NOMO-1 (cell line): Measurements from ENCODE around the gene SPG21.
A peak's percentile ranks its signal among the peaks of the same experiment; 100 is the strongest.

Experiments used
- DNase-seq, 2 experiments: peaks; one replicate each; lab custom pipeline; 2025; ENCODE audit not compliant: unreplicated experiment in 2 of 2; lab: John Stamatoyannopoulos, UW

SPG21 gene

DNA sequence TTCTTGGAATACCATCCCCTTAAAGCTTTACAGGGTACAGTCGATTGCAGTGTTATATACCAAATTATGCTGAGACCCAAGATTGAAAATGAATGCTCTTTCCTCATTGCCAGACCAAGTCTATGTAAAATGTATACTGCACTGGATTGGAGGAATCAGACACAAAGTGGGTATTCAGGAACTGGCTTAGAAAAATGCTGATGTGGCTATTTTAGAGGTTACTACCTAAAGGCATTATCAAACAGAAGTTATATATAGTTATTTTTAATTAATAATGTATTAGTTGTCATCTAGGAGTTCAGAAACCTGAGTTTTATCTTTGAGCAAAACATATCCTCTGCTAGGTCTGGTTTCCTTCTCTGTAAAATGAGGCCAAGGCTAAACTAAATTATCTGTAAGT lies 3.6 kb upstream of the SPG21 start:
- DNase-seq: no peak

DNA sequence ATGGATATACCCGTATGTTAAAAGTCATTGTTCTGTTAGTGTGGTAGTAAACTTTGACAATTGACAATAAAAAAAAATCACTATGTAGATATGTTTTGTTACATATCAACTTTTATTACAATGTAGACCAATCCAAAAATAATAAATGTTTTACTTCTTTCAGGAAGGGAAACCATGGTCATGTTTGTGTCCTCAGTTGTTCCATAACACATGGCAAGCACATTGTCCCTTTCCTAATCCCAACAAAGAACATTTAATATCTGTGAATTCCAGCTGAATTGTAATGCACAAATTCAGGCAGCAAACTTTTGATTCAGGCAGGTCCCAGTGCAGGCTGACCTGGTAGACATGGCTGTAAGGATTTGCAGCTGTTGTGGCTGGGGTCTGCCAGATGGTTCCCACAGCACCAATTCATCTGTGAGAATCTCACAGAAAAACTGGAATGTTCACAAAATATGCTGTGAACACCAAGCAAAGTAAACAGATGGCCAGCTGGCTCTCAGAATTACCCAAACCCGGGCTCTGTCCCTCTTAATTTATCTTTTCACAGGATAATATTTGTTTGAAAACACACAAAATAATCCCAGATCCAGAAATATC lies 1.9 kb upstream of the SPG21 start:
- DNase-seq: no peak

- DNase-seq: no peak
Observed at GRCh38 chr15:64990168-64990470, 405 bp upstream of the SPG21 start.

GRCh38 chr15:64987136-64987535 lies 2.6 kb downstream of the SPG21 start:
- DNase-seq: no peak

GRCh38 chr15:64985366-64986033 lies 4.2 kb downstream of the SPG21 start:
- DNase-seq: peak; percentile 71 to 85

- DNase-seq: no peak
Observed at GRCh38 chr15:64982472-64982871, 7.2 kb downstream of the SPG21 start.

- DNase-seq: no peak
Observed at GRCh38 chr15:64981812-64982431, 7.8 kb downstream of the SPG21 start.

DNA sequence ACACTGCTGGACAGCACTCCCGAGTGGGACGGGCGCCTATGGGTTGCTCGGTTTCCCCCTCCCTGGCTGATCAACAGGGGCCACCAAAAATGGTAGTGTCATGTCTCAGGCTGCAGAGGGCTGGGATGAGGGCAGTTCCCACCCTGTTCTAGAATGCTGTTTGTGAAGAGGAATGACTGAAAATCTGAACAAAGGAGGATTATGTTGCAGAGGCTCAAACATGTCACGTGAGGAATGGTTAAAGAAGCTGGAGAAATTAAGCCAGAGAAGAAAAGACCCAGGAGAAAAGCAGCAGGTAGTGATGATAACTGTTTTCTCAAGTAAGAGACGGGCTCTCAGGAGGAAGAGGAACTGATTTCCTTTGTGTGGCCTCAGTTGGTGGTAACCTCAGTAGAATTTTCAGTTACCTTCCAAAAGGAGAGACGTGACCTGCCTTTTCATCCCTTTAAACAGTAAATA lies 10.4 kb downstream of the SPG21 start:
- no peak for DNase-seq

DNA sequence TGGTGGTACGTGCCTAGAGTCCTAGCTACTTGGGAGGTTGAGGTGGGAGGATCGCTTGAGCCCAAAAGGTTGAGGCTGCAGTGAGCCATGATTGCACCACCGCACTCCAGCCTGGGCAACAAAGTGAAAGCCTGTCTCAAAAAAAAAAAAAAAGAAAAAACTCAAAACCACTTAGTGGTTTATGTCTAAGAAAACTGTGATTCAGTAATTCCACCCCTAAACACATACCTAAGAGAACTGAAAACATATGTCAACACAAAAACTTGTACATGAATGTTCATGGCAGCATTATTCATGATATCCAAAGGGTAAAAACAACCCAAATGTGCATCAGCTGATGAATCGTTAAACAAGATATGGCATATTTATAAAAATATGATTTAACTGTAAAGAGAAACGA lies 14.3 kb downstream of the SPG21 start:
- DNase-seq: no peak

DNA sequence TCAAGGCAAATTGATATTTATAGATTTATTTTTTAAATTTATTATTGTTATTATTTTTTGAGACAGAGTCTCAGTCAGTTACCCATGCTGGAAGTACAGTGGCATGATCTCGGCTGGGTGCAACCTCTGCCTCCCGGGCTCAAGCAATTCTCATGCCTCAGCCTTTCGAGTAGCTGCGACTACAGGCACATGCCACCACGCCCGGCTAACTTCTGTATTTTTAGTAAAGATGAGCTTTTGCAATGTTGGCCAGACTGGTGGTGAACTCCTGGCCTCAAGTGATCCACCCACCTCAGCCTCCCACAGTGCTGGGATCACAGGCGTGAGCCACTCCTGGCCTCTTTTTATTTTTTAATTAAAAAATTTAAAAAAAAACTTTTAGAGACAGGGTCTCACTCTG lies 19.0 kb downstream of the SPG21 start:
- DNase-seq: peak; percentile 27 to 60

GRCh38 chr15:64969401-64969800 lies 20.3 kb downstream of the SPG21 start:
- no peak for DNase-seq

DNA sequence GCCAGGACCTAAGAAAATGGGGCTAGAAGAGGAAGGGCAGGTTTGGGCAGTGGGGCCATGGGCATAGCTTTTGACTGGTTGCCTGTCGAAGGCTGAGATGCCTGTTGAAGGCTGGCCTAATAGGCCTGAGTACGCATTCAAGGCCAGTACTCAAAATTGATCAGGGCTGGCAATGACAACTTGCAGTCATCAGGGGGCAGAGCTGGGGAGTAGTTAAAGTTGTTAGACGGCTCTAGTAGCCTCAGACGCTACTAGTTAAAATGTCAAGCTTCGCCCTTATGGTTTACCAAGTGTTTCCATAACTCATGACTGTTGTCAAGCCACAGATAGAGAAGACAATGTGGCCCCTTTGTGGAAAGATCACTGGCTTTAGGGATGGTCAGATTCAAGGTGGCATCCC lies 28.7 kb downstream of the SPG21 start:
- DNase-seq: no peak

DNA sequence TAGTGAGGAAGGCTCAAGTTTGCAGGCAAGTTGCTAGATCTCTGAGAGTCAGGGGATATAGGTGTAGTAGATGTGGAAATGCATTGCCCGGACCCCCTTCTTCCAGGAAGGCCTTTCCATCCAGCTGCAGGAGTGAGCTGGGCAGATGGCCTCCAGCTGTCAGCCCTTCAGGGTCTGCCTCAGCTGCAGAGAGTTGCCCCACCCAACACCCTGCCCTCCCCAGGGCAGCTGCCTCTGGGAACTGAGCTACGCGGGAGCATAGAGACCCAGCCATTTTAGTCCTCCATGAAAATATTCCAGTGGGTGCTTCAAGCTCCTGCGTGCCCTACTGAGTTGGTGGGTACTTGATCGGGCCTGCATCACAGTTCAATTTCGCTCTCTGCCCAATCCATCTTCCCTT lies 29.6 kb downstream of the SPG21 start:
- DNase-seq: no peak

DNA sequence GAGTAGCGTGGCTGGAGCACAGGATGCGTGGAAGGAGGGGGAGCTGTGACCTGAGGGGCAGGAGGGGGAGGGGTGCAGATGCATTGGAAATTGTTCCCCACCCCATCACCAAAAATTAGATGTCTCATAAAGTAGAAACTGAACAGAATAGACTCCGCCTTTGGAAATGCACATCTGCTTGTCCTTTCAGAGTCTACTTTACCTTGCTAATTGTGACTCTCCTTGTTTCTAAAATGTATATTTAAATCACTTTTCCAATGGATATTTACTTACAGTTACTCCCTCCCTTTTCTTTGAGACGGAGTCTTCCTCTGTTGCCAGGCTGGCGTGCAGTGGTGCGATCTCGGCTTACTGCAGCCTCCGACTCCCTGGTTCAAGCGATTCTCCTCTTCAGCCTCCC lies 30.6 kb downstream of the SPG21 start:
- no peak for DNase-seq

GRCh38 chr15:64954395-64954794 lies 35.3 kb downstream of the SPG21 start:
- no peak for DNase-seq

DNA sequence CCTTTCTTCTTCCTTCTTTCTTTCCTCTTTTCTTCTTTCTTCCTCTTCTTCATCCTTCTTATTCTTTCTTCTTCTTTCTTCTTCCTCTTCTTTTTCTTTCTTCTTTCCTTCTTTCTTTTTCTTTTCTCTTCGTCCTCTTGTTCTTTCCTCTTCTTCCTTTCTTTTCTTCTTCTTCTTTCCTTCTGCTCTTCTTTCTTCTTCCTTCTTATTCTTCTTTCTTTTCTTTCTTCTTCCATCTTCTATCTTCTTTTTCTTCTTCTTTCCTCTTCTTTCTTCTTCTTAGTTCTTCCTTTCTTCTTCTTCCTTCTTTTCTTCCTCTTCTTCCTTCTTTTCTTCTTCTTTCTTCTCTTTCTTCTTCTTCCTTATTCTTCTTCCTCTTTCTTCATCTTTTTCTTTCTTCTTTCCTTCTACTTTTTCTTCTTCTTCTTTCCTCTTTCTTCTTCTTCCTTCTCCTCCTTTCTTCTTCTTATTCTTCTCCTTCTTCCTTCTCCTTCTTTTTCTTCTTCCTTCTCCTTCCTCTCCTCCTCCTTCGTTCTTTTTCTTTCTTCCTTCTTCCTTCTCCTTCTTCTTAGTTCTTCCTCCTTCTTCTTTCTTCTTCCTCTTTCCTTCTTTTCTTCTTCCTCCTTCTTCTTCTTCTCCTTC lies 37.8 kb downstream of the SPG21 start:
- peak in 1 of 2 experiments; percentile 3 for DNase-seq

DNA sequence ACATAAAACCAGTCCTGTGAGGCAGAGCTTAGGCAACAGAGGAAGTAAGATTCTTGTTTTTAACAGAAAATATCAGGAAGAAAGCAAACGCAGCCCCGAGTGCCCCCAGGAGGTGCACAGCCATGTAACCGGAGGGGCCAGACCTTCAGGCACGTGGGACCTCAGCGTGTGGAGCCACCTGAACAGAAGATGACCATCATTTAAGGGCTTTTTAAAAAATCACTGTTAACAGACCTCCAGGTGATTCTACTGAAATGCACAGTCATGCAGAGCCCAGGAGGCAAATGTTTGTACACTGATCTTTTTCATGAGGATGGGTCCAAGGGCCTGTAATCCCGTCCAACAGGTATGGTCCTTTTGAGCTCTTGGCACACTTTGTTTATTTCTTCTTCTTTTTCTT lies 38.8 kb downstream of the SPG21 start:
- DNase-seq: peak; percentile 38 to 71

GRCh38 chr15:64949383-64950186 lies 40.1 kb downstream of the SPG21 start:
- DNase-seq: no peak

- no peak for DNase-seq
Observed at GRCh38 chr15:64948916-64949315, 40.8 kb downstream of the SPG21 start.

GRCh38 chr15:64947211-64947610 lies 42.5 kb downstream of the SPG21 start:
- no peak for DNase-seq

DNA sequence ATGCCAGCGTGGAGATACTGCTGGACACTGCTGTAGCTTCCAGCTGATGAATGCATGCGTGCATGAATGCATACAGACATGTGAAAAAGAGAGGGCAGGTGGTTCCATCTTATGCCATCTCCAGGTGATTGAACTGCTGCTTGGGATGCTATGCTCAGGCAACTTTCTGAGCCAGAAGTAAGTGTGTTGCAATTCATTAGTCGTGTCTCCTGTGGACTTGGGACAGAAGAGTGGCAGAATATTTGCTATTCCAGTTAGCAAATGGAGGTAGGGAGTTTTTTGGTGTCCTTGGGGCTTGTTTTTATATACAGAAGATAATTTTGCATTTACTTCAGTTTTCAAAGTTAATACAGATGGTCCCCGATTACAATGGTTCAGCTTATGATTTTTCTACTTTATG lies 44.8 kb downstream of the SPG21 start:
- no peak for DNase-seq
